ENCODE measurements around the gene AGMO.

DNA sequence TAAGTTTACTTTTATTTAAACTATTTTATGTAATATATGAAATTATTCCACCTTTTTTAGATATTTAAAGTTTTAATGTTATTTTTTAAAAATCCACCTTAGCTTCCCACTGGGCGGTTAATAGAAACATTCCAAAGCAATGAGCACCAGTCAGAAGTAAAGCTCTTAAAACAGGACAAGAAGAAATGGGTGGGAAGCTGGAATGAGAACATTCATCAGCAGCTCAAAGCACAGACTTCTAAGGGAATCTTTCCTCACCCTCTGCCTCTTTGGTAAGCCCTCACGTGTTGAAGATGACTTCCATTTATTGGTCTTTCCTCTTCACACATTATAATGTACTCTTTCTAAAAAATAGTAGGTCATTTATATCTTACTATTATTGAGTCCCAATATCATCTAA lies 3.1 kb downstream of the AGMO start:
- TF ChIP-seq, protein P1, sequence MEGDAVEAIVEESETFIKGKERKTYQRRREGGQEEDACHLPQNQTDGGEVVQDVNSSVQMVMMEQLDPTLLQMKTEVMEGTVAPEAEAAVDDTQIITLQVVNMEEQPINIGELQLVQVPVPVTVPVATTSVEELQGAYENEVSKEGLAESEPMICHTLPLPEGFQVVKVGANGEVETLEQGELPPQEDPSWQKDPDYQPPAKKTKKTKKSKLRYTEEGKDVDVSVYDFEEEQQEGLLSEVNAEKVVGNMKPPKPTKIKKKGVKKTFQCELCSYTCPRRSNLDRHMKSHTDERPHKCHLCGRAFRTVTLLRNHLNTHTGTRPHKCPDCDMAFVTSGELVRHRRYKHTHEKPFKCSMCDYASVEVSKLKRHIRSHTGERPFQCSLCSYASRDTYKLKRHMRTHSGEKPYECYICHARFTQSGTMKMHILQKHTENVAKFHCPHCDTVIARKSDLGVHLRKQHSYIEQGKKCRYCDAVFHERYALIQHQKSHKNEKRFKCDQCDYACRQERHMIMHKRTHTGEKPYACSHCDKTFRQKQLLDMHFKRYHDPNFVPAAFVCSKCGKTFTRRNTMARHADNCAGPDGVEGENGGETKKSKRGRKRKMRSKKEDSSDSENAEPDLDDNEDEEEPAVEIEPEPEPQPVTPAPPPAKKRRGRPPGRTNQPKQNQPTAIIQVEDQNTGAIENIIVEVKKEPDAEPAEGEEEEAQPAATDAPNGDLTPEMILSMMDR (IDR thresholded peaks at IDR 0.05) = no peak
- TF ChIP-seq SP1 (CRISPR knock-in tag; conservative IDR thresholded peaks at IDR 0.05) = no peak
- TF ChIP-seq, protein P2, sequence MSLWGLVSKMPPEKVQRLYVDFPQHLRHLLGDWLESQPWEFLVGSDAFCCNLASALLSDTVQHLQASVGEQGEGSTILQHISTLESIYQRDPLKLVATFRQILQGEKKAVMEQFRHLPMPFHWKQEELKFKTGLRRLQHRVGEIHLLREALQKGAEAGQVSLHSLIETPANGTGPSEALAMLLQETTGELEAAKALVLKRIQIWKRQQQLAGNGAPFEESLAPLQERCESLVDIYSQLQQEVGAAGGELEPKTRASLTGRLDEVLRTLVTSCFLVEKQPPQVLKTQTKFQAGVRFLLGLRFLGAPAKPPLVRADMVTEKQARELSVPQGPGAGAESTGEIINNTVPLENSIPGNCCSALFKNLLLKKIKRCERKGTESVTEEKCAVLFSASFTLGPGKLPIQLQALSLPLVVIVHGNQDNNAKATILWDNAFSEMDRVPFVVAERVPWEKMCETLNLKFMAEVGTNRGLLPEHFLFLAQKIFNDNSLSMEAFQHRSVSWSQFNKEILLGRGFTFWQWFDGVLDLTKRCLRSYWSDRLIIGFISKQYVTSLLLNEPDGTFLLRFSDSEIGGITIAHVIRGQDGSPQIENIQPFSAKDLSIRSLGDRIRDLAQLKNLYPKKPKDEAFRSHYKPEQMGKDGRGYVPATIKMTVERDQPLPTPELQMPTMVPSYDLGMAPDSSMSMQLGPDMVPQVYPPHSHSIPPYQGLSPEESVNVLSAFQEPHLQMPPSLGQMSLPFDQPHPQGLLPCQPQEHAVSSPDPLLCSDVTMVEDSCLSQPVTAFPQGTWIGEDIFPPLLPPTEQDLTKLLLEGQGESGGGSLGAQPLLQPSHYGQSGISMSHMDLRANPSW (CRISPR knock-in tag; conservative IDR thresholded peaks at IDR 0.05; ENCODE audit: low read depth) = no peak
- TF ChIP-seq, protein P3, sequence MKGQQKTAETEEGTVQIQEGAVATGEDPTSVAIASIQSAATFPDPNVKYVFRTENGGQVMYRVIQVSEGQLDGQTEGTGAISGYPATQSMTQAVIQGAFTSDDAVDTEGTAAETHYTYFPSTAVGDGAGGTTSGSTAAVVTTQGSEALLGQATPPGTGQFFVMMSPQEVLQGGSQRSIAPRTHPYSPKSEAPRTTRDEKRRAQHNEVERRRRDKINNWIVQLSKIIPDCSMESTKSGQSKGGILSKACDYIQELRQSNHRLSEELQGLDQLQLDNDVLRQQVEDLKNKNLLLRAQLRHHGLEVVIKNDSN (CRISPR knock-in tag; IDR thresholded peaks at IDR 0.05) = no peak
- TF ChIP-seq JUN (CRISPR knock-in tag; IDR thresholded peaks at IDR 0.05) = no peak
- TF ChIP-seq ZNF416 (CRISPR knock-in tag; IDR thresholded peaks at IDR 0.05) = no peak
- no peak for TF ChIP-seq OVOL2 (CRISPR knock-in tag; IDR thresholded peaks at IDR 0.05; ENCODE audit: borderline replicate concordance)
- no peak for TF ChIP-seq CREM (CRISPR knock-in tag; IDR thresholded peaks at IDR 0.05)
- TF ChIP-seq, protein P4, sequence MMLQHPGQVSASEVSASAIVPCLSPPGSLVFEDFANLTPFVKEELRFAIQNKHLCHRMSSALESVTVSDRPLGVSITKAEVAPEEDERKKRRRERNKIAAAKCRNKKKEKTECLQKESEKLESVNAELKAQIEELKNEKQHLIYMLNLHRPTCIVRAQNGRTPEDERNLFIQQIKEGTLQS (CRISPR knock-in tag; conservative IDR thresholded peaks at IDR 0.05) = no peak
- TF ChIP-seq FOXJ3 (CRISPR knock-in tag; IDR thresholded peaks at IDR 0.05; ENCODE audit: borderline replicate concordance) = no peak
- no peak for TF ChIP-seq CREB1 (CRISPR knock-in tag; IDR thresholded peaks at IDR 0.05)
- no peak for TF ChIP-seq NR2C2 (CRISPR knock-in tag; IDR thresholded peaks at IDR 0.05)
